Ishikawa (cell line): ENCODE measurements around the gene CHST15.
A peak's percentile ranks its signal among the peaks of the same experiment; 100 is the strongest.

Experiments
- CEBPB ChIP-seq: IDR thresholded peaks from 2 replicates; pipeline ENCODE4 v1.6.1; 2012
- CREB1 ChIP-seq: IDR thresholded peaks from 2 replicates; pipeline ENCODE4 v1.6.1; 2012; ENCODE audit warnings: low read depth
- EGR1 ChIP-seq: IDR thresholded peaks from 2 replicates; pipeline ENCODE4 v1.6.1; 2012
- EP300 ChIP-seq: IDR thresholded peaks from 2 replicates; pipeline ENCODE4 v1.6.1; 2012; ENCODE audit warnings: borderline replicate concordance
- FOXM1 ChIP-seq: IDR thresholded peaks from 2 replicates; pipeline ENCODE4 v1.6.1; 2012; ENCODE audit warnings: low read depth, borderline replicate concordance
- NFIC ChIP-seq: IDR thresholded peaks from 2 replicates; pipeline ENCODE4 v1.6.1; 2012
- RAD21 ChIP-seq: IDR thresholded peaks from 2 replicates; pipeline ENCODE4 v1.6.1; 2012; ENCODE audit warnings: low read depth
- TAF1 ChIP-seq: IDR thresholded peaks from 2 replicates; pipeline ENCODE4 v1.6.1; 2012; ENCODE audit warnings: low read depth, mild to moderate bottlenecking
- TCF12 ChIP-seq: IDR thresholded peaks from 2 replicates; pipeline ENCODE4 v1.6.1; 2012; ENCODE audit warnings: low read depth
- TEAD4 ChIP-seq: IDR thresholded peaks from 2 replicates; pipeline ENCODE4 v1.6.1; 2012
- YY1 ChIP-seq: IDR thresholded peaks from 2 replicates; pipeline ENCODE4 v1.6.1; 2012; ENCODE audit warnings: low read depth
- ZBTB7A ChIP-seq: IDR thresholded peaks from 2 replicates; pipeline ENCODE4 v1.6.1; 2012; ENCODE audit warnings: low read depth
- TF ChIP-seq, protein P1 (sequence below): IDR thresholded peaks from 2 replicates; pipeline ENCODE4 v1.6.1; 2012
- TF ChIP-seq, protein P2 (sequence below): IDR thresholded peaks from 2 replicates; pipeline ENCODE4 v1.6.1; 2012; ENCODE audit warnings: low read depth, mild to moderate bottlenecking
- TF ChIP-seq, protein P3 (sequence below): IDR thresholded peaks from 2 replicates; pipeline ENCODE4 v1.6.1; 2012

The CHST15 gene

DNA sequence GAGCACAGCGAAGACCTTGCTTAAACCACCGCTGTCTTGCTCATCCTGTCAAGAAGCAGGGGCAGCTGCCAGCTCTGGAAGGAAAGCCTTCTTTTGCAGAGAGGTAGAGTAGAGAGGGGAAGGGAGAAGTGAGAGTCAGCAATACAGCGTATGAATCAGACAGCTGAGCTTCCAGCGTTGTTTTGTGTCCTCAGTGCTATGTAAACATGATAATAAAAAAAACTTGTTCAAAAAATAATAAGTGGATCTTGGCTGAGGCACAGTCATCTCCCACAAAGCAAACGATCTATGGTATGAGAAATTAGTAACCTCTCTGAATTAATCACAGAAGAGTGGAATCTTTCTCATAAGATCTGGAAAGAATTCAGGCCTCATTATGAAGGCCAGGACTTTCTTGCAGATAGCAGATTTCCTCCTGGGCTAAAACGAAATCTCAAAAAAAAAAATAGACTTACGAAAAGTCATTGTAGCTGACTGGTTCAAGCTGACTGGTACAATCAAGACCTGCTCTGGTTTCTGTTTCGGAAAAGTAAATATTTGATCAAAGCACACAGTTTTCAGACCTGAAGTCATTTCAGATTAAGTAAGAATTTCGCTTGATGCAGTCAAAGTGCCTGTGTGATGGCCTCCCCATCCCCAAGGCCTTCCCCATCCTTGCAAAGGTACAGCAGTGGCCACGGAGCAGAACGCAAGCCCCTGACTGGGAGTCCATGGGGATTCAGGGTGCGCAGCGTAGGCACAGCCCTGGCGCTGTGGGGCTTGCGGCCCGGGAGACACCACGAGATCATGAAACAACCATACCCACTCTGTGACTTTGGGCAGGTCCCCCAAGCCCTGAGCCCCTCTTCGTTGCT, 29.4 kb downstream of the CHST15 start:
- no peak for TF ChIP-seq FOXM1
- TF ChIP-seq, protein P1, sequence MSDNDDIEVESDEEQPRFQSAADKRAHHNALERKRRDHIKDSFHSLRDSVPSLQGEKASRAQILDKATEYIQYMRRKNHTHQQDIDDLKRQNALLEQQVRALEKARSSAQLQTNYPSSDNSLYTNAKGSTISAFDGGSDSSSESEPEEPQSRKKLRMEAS: no peak
- TF ChIP-seq, protein P2, sequence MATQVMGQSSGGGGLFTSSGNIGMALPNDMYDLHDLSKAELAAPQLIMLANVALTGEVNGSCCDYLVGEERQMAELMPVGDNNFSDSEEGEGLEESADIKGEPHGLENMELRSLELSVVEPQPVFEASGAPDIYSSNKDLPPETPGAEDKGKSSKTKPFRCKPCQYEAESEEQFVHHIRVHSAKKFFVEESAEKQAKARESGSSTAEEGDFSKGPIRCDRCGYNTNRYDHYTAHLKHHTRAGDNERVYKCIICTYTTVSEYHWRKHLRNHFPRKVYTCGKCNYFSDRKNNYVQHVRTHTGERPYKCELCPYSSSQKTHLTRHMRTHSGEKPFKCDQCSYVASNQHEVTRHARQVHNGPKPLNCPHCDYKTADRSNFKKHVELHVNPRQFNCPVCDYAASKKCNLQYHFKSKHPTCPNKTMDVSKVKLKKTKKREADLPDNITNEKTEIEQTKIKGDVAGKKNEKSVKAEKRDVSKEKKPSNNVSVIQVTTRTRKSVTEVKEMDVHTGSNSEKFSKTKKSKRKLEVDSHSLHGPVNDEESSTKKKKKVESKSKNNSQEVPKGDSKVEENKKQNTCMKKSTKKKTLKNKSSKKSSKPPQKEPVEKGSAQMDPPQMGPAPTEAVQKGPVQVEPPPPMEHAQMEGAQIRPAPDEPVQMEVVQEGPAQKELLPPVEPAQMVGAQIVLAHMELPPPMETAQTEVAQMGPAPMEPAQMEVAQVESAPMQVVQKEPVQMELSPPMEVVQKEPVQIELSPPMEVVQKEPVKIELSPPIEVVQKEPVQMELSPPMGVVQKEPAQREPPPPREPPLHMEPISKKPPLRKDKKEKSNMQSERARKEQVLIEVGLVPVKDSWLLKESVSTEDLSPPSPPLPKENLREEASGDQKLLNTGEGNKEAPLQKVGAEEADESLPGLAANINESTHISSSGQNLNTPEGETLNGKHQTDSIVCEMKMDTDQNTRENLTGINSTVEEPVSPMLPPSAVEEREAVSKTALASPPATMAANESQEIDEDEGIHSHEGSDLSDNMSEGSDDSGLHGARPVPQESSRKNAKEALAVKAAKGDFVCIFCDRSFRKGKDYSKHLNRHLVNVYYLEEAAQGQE: no peak
- TF ChIP-seq EGR1: no peak
- TF ChIP-seq NFIC: no peak
- TF ChIP-seq, protein P3, sequence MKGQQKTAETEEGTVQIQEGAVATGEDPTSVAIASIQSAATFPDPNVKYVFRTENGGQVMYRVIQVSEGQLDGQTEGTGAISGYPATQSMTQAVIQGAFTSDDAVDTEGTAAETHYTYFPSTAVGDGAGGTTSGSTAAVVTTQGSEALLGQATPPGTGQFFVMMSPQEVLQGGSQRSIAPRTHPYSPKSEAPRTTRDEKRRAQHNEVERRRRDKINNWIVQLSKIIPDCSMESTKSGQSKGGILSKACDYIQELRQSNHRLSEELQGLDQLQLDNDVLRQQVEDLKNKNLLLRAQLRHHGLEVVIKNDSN: no peak
- no peak for TF ChIP-seq RAD21
- no peak for TF ChIP-seq ZBTB7A
- no peak for TF ChIP-seq YY1
- TF ChIP-seq TEAD4: no peak
- TF ChIP-seq TAF1: no peak
- TF ChIP-seq CEBPB: no peak

DNA sequence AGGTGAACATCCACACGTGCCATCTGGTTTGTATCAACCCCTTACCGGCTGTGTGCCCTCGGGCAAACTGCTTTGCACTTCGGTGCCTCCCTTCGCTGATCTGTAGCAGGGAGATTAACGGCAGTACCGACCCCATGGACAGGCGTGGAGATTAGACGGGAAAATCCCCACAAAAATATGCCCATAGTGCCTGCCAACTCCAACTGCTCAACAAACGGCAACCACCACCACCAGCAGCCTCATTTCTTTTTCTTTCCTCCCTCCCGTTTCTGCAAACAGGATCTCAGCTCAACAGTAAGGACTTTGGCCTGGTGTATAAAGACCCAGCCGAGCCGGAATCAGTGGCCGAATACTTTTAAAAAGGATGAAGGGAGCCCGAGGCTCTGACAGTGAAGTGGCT, 31.0 kb downstream of the CHST15 start:
- no peak for TF ChIP-seq FOXM1
- no peak for TF ChIP-seq EGR1
- TF ChIP-seq, protein P1: no peak
- no peak for TF ChIP-seq EP300

DNA sequence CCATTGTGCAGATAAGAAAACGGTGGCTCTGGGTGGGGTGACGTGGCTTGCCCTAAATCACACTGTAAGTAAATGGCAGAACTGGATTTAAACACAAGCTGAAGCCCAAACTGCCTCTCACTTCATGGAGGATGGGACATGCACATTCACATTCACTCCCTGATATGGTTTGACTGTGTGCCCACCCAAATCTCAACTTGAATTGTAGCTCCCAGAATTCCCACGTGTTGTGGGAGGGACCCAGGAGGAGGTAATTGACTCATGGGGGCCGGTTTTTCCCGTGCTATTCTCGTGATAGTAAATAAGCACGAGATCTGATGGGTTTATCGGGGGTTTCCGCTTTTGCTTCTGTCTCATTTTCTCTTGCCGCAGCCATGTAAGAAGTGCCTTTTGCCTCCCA, 32.4 kb downstream of the CHST15 start:
- TF ChIP-seq FOXM1: no peak
- no peak for TF ChIP-seq TCF12
- TF ChIP-seq, protein P1: no peak
- no peak for TF ChIP-seq ZBTB7A
- no peak for TF ChIP-seq RAD21
- no peak for TF ChIP-seq CREB1
- TF ChIP-seq NFIC: no peak
- no peak for TF ChIP-seq TAF1
- TF ChIP-seq TEAD4: no peak
- no peak for TF ChIP-seq EGR1
- no peak for TF ChIP-seq YY1
- TF ChIP-seq, protein P3: no peak

DNA sequence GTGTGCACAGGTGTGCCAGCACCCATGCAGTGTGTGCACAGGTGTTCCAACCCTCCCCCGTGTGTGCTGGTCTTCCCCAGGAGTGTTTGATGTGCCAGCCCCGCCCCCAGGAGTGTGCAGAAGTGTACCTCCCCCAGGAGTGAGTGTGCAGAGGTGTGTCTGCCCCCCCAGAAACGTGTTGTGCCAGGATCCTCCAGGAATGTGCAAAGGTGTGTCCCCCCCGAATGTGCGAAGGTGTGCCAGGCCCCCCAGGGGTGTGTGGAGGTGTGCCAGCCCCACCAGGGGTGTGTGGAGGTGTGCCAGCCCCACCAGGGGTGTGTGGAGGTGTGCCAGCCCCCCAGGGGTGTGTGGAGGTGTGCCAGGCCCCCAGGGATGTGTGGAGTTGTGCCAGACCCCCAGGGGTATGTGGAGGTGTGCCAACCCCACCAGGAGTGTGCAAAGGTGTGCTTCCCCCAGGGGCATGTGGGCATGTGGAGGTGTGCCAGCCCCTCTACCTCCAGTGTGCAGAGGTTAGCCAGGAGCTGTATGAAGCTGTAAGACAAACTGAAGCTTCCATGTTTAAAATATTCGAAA, 33.2 kb downstream of the CHST15 start:
- TF ChIP-seq FOXM1 (peak; percentile 50; the same call in 1 of the 2 replicates), CEBPB (no peak), TCF12 (peak; percentile 93), EGR1 (peak; percentile 41), NFIC (peak; percentile 99), EP300 (peak; percentile 89), TEAD4 (peak; percentile 71), ZBTB7A (0 out of 2 replicates have a peak, but pooled peaks have one; percentile 31), TAF1 (no peak)
- TF ChIP-seq, protein P1: no peak

DNA sequence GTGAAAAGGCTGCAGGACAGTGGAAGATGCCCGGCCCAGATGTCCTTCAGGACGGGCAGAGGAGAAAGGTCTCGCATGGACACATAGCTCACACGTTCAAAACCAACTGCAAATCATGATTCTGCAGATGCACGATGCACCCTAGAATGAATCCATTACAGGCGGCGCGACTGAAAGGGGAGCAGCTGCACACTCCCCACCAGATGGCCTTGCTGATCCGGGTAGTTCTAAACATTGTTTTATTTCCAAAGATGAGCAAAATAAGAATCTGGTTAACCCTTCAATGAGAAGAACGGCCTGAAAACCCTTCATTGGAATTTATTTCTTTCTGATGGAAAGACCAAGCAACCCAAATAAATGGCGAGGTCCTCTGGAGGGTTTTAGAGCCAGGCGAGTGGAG, 33.8 kb downstream of the CHST15 start:
- TF ChIP-seq, protein P1: no peak
- TF ChIP-seq TAF1 (no peak), RAD21 (no peak), YY1 (no peak), EGR1 (no peak), FOXM1 (no peak), NFIC (no peak)
- TF ChIP-seq, protein P2: no peak
